Right kidney (tissue), 1 donor: Measurements from ENCODE around the gene CABCOCO1.
"Not testable (repeated sequence)": the region's sequence is repeated elsewhere in the genome, so short reads cannot be mapped to it uniquely, and the experiment has no call there.

Source experiments
- DNase-seq: peaks from one replicate; pipeline ENCODE4 v3.0.0-alpha.2; 2016

The CABCOCO1 gene

DNA sequence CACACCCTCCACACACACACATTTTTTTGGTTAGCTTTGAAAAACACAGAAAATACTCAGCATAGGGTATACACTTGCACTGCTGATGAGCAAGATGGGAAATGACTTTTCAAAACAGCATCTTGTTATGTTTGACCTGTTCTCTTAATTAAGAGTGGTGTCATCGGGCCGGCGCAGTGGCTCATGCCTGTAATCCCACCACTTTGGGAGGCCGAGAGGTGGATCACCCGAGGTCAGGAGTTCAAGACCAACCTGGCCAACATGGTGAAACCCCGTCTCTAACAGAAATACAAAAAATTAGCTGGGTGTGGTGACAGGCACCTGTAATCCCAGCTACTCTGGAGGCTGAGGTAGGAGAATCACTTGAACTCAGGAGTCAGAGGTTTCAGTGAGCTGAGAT lies 56.7 kb downstream of the CABCOCO1 start:
- DNase-seq: not testable (repeated sequence)

DNA sequence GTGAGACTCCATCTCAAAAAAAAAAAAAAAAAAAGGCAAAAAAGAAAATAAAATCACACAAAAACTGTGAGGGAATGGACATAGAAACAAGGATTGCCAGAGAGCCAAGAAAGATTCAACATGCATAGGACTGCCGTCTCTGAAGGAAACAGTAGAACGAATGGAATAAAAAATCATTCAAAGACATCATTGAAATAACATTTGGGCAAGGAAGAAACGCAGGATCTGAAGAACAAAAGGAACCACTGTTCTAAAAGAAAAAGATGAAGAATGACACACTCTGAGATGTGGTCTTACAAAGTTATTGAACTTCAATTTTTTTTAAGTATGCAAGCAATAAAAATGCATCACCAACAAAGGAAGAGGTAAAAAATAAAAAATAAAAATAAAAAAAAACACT lies 57.2 kb downstream of the CABCOCO1 start:
- no peak for DNase-seq

DNA sequence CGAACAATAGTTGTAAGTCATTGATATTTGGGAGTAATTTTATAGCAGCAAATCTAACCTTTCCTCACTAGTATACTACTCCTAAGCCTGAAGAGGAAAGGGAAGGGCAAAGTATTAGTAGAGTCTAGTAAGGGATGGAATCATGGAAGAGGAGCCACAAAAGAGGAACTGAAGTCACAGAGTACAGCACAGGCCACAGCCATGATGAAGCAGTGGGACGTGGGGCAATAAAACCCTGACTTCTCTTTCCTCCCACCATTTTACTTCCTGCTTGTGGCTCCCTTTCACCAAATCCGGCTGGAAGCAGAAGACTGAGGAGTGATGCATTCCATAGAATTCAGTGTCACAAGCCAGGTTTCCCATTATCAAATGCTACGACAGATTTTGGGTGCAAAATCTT lies 58.7 kb downstream of the CABCOCO1 start:
- no peak for DNase-seq

DNA sequence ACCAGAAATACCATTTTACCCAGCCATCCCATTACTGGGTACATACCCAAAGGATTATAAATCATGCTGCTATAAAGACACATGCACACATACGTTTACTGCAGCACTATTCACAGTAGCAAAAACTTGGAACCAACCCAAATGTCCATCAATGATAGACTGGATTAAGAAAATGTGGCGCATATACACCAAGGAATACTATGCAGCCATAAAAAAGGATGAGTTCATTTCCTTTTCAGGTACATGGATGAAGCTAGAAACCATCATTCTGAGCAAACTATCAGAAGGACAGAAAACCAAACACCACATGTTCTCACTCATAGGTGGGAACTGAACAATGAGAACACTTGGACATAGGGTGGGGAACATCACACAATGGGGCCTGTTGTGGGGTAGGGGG lies 62.5 kb downstream of the CABCOCO1 start:
- not testable (repeated sequence) for DNase-seq

DNA sequence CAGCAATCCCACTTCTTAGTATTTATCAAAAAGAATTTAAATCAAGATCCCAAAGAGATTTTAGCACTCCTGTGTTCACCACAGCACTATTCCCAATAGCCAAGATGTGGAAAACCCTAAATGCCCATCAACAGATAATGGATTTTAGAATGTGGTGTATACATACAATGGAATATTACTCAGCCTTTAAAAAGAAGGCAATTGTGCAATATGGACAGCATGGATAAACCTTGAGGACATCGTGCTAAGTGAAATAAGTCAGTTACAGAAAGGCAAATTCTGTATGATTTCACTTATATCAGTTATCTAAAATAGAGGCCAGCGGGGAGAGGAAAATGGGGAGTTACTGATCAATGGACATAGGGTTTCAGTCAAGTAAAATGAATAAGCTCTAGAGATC lies 66.9 kb downstream of the CABCOCO1 start:
- no peak for DNase-seq

DNA sequence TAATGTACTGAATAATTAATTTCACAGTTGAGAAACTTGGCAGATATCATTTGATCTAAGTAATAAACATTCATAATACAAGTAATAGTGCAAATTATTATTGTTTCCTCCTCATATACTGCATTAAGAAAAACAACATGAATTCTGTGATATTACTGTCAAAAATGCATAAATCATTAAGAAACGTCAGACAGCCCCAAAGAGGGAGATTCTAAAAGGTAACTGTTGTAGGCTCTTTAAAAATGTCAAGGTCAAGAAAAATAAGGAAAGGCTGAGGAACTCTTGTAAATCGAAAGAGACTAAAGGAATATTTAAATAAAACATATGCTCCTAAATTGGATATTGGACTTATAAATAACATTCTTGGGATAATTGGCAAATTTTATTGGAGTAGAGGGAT lies 67.9 kb downstream of the CABCOCO1 start:
- DNase-seq: no peak

DNA sequence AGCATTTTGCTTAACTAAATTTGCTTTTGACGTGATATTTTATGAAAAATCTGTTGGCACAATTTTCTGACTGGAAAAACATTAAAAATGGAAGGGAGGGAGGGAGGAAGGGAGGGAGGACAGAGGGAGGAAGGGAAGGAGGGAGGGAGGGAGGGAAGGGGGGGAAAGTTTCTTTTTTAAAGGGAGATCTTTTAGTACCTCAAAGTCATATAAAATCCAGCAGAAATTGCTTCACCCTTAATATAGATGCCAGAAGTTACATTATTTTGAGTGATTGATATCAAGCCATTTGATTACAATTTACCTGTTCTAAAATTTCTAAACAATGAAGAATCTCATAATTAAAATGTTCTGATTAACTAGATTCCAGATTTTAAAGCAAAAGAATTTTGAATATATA lies 68.9 kb downstream of the CABCOCO1 start:
- no peak for DNase-seq

DNA sequence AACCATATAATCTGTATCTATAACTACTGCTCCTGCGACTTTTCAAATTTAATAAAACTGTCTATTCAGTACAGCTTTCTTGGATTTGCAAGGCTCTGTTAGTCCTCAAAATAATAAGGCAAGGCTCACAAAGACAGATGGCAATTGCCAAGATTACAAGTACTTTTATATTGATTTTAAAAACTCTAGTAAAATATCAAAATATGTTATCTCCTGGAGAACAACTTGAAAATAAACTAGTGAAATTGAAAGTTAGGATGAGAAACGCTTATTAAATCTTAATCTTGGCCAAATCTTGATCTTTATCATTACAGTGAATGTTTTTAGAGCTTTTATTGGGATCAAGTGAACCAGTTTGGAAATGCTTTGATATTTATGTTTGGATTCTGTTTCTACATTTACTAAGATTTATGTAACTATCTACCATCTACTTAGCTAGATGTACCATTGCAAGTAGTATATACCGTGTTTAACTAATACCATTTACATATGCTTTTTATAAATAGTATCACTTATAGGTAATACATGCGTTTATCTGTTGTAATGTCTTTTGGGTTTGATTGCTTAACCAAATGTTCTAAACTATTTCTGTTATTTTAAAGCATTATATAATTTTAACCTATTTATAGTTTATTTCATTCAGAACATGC lies 70.0 kb downstream of the CABCOCO1 start:
- DNase-seq: no peak

DNA sequence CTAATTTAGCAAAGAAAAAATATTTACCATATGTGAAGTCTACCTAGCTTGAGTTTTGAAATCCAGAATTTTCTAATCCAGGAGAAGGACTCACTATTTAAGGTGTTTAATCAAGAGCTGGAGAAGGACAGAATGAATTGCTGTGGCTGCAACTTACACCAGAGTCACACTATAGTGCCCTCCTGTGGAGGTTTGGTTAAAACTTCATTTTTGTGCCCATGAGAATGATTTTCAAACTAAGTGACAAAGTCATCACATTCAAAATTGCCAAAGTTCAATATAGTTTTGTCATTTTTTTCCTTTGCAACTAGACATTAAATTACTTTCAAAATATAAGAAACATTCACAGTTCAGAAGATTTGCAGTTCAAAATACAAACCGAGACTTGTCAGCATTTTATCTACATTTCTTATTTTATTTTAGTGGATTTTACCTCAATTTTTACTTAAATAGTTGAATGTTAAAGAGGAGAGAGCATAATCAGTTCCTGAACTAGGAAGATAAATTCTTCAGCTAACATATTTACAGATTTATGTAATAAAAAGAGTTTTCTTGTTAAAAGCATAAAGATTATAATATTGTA lies 70.7 kb downstream of the CABCOCO1 start:
- no peak for DNase-seq

DNA sequence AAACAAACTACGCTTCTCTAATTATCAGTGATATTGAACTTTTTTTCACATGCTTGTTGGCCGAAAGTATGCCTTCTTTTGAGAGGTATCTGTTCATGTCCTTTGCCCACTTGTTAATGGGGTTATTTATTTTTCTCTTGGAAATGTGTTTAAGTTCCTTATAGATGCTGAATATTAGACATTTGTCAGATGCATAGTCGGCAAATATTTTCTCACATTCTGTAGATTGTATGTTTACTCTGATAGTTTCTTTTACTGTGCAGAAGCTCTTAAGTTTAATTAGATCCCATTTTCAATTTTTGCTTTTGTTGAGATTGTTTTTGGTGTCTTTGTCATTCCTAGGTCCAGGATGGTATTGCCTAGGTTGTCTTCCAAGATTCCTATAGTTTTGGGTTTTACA lies 73.2 kb downstream of the CABCOCO1 start:
- no peak for DNase-seq

DNA sequence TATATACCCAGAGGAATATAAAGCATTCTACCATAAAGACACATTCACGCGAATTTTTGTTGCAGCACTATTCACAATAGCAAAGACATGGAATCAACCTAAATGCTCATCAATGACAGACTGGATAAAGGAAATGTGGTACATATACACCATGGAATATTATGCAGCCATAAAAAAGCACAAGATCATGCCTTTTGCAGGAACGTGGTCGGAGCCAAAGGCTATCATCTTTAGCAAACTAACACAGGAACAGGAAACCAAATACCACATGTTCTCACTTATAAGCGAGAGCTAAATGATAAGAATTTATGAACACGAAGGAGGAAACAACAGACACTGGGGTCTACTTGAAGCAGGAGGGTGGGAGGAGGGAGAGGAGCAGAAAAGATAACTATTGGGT lies 74.7 kb downstream of the CABCOCO1 start:
- DNase-seq: not testable (repeated sequence)

DNA sequence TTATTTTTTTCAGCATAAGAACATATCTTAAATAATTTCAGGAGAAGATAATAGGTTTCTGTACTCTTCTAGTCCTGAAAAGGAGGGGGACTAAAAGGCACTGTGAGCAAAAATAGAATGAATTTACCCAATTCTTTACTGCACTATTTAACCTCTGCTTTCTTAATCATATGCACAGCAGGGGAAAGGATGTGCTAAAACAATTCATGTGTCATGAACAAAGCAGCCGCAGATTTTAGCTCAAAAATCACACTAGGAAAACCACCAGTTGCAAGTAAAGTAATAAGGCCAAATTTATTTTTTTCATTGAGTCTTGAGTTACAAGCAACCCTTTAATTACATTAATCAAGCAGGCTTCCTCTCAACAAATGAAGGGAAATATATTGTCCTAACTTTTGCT lies 80.1 kb downstream of the CABCOCO1 start:
- DNase-seq: no peak

DNA sequence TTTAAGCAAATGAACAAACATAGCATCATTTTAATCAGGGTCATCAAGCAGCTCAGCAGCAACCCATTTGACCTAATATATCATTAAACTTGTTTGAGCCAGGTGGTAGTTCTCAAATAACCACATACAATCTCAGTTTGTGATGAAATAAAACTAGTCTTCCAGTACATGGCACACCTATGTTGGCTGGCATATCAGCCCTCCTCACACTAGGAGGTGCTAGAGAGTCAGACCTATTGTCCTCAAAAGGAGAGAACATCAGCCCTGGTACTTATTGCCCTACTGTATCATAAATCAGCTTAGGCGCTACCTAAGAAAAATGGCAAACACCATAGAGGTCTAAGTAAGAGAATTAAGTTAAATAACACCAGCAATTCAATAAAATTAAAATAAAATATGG lies 81.7 kb downstream of the CABCOCO1 start:
- DNase-seq: no peak

DNA sequence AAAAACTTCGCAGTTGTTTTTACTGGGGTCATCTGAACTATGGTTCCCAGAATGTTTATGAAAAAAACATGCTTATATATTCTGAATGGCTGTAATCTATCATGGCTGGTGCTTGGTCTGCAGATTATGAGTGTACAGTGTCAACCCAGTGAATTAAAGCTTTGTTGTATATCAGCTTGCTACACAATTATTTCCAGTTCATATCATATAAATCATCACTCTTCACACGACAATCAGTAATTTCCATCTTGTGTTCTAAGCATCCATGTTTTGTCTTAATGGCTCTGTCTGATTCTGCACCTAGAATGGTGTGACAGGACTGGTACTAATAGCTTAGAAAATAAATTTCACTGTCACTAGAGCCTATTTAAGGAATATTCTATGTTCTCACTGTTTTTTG lies 83.6 kb downstream of the CABCOCO1 start:
- no peak for DNase-seq

DNA sequence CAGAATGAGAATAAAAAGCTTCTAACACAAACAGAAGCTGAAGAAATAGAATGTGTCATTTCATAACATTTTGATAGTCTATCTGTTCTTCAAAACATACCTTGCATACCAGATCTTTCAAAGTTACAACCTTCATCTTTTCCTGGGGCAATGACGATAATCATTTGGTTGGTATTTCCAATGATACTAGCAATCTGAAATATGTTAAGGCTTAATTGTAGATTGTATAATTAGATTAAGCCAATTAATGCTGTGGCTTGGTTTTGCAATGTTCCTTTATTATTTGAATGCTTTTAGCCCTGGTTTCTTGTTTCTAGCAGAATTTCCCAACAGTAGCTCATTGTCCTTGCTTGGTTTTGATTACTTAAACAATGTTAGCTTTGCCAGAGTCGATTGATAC lies 84.6 kb downstream of the CABCOCO1 start:
- no peak for DNase-seq

DNA sequence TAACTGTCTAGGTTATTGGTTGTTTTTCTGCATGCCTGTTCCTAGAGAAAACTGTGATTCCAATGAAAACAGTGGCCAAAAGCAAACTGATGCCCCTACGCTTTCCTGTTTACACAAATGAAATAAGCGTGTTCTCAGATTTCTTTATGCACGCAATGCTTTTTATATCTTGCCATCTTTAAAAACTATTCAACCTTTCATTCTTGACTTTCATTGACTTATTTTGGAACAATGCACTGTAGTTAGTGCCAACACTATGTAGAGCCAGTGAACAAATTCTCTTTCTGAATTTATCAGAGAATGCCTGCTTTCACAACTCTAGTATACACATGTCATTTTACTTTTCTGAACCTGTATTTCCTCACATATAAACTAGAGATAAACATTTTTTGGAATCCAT lies 86.6 kb downstream of the CABCOCO1 start:
- DNase-seq: no peak

DNA sequence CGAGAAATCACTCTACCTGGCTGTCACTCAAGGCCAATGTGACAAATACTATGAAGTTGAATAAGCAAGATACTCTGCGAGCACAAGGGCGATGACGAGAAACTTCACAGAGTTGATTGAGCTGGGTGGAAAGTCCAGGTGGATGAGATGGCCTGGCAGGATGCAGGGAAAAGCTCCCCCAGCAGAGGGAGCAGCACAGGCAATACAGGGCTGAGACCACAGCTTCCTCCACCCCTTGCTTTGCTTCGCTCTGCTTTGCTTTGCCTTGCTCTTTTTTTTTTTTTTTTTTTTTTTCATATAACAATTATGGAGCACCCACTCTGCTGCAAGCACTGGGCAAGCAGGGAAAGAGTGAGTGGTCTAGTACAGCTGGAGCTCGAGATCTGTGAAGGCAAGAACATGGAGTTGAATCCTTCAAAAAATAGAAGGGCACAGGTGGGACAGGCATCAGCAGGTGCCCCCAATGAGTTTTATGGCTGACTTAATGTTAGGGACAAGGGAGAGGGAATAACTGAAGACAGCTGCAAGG lies 88.3 kb downstream of the CABCOCO1 start:
- DNase-seq: peak; percentile 22

DNA sequence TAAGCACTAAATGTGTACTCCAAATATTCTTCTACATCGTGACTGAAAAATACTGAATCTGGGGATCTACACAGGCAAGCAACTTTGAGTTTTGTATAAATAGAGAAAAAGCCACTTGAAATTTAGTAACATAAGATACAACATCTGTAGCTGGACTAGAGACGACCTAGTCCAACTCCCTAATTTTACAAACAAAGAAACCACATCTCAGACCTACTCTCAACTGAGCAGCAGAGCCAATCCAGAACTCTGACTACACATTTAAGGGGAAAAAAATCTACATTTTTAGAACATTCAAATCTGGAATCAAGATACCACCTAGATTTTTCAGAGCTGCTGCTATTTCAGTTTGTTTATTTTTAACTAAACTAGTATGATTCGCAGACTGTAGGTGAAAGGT lies 88.9 kb downstream of the CABCOCO1 start:
- no peak for DNase-seq

DNA sequence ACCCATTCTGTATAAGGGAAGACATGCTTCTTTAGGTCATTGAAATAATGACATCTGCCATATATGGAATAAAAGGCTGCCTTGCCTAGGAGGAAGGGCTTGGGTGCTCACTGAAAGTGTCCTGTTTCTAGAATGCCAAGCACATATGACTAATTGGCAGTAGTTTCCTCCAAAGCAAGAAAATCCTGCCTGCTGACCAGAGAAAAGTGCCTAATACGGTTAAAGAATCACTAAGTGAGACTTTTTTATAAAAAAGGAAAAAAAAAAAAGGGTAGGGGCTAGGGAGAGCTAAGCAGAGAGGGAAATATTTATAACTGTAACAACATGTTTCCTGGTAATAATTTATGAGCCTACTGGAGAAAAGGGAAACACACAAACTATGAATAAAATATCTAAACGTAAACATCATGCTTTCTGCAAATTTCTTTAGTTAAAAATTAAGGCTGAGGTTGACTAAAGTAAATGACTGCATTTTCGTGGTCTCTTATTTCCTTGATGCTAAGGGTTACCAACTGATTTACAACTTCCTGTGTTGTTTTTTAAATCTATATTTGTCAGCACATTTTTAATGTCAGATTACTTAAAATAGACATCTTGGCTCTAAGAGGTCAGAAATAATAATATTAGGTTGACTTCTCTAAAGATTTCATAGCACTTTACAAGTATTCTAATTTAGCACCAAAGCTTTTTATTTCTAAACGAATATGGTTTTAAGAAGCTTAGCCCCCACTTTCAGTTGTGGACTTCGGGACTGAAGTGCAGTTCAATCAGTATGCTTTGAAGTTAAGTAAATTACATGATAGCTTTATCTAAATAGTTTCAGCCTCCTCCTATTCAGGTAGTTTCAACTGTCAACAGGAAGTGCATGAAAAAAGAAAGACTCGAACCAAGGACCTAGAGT lies 89.6 kb downstream of the CABCOCO1 start:
- peak; percentile 39 for DNase-seq

DNA sequence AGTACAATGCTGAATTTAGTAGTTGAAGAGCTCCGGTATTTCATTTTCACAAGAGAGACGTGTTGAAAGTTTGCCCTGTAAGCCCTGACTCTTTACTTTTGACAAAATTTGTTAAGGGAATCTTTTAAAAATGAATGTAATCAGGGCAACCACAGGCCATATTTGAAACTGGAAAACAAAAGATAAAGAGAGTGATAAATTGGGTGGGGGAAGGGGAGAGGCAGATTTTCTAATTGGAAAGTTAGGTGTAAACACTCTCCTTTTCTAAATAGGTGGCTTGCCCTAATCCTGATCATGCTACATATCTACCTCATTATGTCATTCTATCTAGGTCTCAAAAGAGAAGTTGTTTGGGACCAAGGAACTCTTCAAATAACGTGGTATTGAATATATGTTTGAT lies 90.7 kb downstream of the CABCOCO1 start:
- no peak for DNase-seq

DNA sequence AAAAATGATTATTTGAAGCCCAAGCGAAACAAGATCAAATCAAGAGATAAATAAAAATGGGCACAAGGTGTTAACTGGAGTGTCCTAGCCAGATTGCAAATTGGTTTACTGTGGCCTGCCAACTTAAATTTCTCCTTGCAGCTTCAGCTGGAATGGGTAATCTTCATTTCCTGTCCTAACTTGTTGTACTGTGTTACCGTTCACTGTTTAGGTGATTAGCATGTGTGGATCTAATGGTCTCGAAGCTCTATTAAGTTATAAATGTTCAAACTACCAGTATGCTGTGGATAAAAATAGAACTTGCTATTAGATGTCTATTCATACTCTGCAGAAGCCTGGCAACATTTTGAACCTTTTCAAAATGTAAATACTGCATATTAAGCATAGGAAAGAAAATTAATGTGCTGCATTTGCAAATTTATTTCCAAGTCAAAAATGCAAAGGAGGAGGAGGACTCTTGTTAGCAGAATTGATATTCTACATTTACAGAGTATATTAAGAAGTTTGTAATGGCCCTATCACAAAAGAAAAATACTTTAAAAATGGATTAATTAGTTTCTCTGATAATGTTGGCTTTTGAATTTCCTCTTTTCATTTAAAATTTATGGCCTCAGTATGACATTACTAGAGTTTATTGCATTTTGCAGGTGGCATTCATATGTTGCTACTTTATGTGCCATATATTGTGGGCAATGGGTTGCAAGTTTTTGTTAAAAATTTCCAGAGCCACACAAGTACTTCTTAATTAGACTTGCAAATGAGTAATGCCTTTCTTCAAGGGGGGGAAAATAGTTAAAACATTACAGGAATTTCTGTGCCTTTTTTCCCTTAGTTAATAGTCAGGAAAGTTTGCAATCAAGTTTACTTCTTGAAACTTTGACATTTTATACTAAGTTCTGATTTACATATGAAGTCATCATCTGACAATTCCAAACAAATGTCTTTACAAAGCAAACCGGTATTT lies 92.1 kb downstream of the CABCOCO1 start:
- no peak for DNase-seq

DNA sequence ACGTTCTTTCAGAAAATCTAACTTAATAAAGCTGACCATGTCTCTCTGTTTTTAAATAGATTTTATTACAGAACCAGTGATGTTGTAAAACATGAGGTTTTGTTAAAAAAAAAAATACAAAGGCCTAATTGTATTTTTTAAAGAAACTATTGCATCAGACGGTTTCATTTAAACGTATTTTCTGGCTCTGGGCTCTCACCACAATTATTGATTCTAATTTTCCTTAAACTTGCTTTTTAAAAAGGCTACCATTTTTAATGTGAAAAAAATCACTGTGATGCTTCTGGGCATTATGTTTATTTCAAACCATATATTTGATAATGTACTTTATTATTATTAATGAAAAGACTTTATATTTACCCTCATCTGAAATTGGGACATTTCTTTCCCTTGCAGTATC lies 94.3 kb downstream of the CABCOCO1 start:
- DNase-seq: no peak
